ENCODE data around the gene TJP3. TPM values are rescaled to one million over a fixed set of nuclear protein-coding genes. Genes with fewer than 3 reads are reported as not detected.

TJP3 gene
- total RNA-seq, 1 experiment from 2014 or later: not detected

DNA sequence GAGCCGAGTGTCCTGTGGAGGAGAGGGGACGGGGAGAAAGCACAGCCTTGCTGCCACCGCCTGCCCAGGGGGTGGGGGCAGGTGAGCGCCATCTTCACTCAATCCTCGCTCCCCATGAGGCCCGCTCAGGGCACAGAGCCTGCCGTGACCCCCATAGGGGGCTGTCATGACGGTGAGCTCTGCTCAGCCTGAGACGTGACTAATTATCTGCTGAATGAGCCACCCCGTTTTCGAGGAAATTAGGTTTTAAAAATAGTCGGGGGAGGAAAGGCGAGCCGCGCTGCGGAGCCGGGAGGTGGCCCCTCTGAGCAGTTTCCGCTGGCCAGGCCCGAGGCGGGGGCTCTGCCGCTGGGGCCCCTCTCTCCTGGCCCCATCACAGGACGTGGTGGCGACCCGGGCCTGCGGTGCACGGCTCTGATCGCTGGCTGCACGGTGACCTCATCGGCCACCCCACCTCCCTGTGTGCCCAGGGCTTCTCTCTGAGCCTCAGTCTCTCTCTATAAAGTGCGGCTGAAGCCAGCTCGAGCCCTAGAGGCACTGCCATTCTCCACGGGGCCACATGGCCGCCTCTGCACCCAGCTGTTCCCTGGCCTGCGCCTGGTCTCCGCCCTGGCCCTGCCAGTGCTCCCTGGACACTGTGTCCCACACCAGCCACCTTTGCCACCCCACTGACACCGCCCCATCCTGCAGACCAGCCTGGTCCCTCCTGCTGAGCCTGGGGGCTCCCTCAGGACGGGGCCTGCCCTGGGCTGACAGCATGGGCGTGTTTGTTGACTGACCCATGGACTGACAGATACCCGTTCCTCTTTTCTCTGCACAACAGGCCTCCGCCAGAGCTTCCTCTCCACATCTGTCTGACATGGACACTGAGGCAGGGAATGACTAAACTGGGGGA lies 36.3 kb upstream of the TJP3 start:
- no peak for DNase-seq (ENCODE audit: low read depth)

DNA sequence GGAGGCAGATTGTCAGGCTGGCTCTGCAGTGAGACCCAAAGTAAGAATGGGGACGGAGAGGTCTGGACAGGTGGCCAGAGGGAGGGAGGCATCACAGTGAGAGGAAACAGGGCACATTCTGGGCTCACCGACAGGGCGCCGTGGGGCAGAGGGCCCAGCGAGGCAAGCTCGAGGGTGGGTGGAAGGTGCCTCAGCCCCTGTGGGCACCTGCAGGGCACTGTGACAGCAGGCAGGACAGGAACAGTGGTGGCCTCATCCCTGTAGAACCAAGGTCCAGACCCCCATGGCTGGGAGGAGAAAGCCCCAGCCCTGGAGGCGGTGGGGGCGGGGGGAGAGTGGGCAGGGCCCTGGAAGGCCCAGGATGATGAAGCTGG lies 35.6 kb upstream of the TJP3 start:
- DNase-seq (ENCODE audit: low read depth): no peak

DNA sequence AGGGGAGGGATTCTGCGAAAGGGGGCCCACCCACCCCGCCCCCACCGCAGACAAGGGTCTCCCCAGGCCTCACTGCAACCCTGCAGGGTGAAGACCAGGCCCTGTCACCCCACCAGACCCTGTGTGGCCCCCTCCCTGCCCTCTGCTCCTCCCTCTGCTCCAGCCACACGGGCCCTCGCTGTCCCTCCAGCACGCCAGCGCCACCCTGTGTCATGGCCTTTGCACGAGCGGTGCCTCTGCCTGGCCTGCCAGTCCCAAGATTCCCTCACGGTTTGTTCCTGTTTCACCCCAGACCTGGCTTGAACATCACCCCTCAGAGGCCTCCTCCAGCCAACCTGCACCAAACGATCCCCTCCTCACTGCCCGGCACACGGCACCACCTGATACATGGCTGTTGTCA lies 35.2 kb upstream of the TJP3 start:
- no peak for DNase-seq (ENCODE audit: low read depth)

DNA sequence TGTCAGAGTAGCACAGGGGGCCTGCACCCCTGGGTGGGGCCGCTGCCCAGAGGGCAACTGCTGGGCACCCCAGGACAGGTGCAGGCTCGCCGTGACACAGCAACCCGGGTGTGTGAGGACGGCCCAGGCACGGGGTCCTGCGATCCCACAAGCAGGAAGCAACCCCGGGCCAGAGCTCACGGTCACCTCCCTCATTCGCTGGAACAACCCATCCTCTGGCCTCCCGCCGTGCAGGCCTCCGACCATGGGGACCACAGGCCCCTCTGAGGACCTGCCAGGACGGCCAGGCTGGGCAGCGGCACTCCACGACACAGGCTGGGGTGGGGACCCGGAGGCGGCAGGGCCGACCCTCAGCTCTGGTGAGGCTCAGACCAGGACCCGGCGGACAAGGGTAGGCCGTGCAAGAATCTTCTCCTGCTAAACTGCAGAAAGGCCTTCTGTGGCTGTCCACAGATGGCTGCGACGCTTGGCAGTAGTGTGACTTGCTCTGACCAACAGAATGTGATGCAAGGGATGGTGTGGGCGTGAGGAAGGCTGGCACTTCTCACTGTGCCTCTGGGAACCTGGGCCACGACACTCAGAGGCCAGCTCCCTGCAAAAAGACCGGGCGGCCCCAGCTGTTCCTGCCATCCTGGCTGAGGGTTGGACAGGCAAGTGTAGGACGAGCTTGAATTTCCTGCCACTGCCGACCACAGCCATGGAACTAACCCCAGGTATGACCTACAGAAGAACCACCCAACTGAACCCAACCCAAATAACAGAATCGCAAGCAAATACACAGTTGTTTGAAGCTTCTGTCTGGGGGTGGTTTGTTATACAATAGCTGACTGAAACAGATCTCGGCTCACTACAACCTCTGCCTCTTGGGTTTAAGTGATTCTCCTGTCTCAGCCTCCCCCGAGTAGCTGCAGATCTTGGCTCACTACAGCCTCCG lies 34.4 kb upstream of the TJP3 start:
- DNase-seq (ENCODE audit: low read depth): no peak

DNA sequence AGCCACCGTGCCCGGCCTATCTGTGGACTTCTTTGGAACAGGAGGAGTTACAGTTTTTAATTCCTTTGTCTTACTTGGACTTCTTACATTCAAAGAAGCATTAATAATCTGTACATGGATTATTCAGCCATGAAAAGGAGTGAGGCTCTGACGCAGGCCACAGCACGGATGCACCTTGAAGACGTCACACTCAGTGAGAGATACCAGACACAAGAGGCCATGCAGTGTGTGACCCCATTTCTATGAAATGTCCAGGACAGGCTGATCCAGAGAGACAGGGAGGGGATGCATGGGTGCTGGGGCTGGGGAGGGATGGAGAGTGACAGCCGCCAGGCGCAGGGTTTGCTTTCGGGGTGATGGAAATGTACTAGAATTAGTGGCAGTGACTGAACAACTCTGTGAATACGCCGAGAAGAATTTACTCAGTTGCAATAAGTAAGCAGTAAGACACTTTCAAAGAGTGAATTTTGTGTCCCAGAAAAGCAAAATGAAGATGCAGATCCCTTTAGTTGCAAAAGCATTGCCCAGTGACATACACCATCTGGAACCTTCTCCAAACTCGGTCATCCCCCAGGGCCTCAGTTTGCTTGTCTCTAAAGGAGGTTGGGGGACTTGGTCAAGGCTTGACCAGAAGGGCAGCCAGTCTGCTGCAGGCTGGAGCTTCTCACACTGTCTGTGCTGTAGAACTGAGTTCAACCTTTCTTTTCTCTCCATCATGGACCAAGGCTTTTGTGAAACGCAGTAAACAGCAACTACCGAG lies 33.2 kb upstream of the TJP3 start:
- no peak for DNase-seq (ENCODE audit: low read depth)

DNA sequence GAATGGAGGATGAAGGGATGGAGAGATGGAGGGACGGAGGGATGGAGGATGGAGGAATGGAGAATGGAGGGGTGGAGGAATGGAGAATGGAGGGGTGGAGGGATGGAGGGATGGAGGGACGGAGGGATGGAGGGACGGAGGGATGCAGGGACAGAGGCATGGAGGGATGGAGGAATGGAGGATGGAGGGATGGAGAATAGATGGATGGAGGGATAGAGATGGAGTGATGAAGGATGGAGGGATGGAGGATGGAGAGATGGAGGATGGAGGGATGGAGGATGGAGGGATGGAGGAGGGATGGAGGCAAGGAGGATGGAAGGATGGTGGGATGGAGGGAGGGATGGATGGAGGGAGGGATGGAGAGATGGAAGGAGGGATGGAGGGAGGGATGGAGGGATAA lies 30.0 kb upstream of the TJP3 start:
- DNase-seq (ENCODE audit: low read depth): no peak

DNA sequence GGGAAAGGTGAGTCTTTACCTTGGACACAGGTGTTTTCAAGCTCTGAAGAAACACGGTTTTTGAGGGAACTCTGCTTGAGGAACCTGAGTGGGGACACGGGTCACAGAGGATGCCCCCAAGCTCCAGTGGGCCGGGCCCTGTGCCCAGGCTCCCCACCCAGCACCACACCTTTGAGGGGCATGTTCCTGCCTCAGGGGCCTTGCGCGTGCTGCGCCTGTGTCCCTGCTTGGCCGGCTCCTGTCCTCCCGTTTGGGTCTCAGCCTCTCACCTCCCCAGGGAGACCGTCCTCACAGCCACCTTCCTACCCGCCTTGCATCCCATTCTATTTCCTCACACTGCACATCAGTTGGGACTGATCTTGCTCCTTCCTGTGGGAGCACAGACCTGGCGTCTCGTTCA lies 29.0 kb upstream of the TJP3 start:
- no peak for DNase-seq (ENCODE audit: low read depth)

DNA sequence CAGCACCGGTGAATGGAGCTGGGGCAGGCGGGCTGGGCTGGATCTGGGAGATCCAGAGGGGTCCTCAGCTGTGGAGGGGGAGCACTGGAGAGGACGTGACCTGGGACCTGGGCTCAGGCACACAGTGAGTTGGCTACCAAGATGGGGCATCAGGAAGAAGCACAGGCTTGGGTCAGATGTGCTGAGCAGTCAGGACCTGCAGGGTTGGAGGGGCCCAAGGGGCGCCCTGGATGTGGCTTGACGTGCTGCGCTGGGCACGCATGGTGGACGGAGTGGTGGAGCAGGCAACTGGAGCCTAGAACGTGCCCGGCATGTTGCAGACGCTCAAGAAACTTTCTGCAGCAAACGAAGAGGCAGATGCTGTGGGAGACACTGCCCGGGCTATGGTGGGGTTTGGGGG lies 28.6 kb upstream of the TJP3 start:
- DNase-seq (ENCODE audit: low read depth): no peak

DNA sequence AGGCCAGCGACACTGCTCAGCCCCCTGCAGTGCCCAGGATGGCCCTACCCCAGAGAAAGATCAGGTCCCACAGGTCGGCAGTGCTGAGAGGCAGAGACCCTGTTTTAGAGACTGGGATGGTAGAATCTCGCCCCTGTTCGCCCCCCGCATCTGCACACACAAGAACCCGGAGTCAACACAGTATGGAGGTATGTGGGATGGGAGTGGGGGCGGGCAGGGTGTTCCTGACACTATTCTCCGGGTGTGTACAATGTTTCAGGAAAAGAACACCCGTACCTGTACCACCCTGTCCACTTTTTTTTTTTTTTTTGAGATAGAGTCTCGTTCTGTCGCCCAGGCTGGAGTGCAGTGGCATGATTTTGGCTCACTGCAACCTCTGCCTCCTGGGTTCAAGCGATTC lies 27.2 kb upstream of the TJP3 start:
- DNase-seq (ENCODE audit: low read depth): no peak

DNA sequence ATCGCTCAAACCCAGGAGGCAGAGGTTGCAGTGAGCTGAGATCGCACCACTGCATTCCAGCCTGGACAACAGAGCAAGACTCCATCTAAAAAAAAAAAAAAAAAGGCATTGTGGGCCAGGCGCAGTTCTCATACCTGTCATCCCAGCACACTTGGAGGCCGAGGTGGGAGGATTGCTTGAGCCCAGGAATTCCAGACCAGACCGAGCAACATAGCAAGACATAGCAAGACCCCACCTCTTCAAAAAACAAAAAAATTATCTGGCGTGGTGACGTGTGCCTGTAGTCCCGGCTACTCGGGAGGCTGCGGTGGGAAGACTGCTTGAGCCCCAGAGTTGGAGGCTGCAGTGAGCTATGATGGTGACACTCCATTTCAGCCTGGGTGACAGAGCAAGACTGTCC lies 25.9 kb upstream of the TJP3 start:
- DNase-seq (ENCODE audit: low read depth): no peak

DNA sequence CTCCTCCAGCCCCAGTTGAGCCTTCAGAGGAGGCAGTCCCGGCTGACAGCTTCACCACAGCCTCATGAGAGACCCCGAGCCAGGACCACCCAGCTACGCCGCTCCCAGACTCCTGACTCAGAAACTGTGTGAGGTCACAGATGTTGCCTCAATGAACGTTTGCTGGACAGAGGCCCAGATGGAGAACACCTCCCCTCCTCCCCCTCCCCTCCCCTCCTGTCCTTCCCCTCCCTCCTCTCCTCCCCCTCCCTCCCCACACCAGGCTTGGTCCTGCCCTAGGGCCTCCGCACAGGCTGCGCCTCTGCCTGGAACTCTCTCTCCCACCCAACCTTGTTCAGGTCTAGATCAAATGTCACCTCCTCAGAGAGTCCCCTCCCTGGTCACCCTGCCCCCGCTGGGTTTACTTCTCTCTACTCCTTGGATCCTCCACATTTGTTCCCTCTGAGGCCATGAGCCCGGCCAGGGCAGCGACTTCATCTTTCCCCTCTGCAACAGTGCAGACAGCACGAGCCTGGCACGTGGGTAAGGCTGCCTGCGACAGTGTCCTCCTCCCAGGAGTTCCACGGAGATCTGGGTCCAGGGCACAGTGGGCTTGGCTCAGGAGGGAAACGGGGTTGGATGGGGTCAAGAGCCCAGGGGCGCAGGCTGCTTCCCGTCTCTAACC lies 25.3 kb upstream of the TJP3 start:
- no peak for DNase-seq (ENCODE audit: low read depth)

DNA sequence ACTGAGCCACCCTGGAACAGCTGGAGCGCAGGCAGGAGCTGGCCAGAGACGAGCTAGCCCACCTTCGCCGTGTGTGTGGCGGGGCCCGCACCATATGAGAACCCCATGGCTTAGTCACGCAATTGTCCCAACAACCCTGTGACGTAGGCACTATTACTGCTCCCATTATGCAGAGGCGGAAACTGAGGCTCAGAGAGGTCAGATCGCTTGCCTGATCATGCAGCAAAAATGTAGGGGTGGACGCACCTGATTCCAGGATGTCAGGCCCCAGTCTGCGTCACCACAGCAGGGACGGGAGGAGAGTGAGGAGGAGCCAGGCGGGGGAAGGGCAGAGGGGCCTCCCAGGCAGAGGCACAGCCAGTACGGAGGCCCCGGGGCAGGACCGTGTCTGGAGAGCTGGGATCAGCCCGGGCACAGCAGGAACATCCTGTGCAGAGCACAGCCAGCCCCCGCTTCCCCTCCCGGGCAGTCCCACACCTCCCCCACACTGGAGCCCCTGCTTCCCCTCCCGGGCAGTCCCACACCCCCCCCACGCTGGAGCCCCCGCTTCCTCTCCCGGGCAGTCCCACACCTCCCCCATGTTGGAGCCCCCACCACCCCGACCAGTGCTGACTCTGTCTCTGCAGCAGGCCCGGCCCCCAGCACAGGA lies 24.7 kb upstream of the TJP3 start:
- DNase-seq (ENCODE audit: low read depth): no peak

DNA sequence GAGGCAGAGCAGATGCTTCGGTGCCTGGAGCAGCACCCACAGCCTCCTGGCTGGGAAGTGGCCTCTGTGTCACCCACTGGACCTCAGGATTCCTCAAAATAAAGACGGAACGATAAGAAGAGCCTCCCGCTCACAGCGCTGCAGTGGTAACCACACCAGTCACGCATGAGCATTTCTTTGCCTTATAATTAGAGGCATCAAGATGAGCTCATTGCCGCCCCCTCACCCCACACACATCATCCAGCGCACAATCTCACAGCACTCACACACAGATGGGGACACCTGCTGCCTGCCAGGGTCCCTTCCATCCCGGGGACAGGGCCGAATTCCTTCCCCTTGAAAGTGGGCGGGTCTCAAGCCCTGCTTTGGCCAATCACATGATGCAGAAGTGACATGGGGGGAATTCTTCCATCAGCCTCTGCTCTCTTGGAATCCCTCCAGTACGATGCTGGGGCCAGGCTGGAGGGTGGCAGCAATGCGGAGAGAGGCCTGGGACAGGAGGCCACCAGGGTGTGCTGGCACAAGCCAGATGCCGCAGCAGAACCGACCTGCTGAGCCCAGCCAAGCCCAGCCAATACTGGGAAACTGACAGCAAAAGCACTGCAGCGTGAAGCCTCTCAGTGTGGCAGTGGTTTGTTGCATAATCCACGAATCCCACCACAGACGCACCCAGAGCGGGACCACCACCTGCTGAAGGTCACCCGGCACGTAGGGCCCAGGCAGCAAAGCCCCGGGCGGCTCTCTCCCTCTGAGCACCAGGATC lies 23.9 kb upstream of the TJP3 start:
- DNase-seq (ENCODE audit: low read depth): no peak

DNA sequence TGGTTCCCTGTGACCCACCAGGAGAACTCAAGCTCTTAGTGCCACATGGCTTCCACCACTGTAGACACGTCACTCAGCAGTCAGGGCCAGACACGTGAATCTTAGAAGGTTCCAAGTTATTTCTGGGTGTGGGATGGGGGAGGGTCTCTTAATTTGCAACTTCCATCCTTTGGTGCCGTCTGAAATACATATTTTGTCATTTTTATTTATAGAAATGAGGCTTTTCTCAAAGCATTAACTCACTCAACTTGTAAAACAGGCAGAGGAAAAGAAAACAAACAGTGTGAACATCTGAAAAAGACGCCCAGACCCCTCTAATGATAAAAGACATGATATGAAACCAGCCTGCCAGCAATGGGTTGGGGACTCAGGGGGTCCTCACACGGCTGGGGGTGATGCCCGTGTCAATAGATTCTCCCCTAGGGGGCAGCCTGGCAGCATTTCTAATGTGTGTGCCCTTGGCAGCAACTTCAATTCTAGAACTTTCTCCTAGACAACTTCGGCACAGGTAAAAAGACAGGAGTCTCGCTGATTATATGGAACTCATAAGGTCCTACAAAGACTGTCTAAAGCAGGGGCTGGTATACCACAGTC lies 23.3 kb upstream of the TJP3 start:
- DNase-seq (ENCODE audit: low read depth): no peak

DNA sequence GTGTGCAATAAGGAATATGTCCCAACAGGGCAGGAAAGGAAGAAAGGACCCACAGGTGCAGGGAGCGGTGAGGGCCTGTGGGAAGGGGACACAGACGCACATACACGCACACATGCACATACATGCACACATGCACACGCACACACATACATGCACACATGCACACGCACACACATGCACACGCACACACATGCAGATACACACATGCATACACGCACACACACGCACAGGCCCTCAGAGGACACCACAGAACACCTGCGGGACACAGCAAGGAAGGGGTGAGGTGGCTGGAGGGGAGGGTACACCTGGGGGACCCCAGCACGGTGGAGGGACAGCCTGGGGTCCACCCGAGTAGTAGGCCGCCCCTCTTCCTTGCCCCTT lies 20.8 kb upstream of the TJP3 start:
- no peak for DNase-seq (ENCODE audit: low read depth)

DNA sequence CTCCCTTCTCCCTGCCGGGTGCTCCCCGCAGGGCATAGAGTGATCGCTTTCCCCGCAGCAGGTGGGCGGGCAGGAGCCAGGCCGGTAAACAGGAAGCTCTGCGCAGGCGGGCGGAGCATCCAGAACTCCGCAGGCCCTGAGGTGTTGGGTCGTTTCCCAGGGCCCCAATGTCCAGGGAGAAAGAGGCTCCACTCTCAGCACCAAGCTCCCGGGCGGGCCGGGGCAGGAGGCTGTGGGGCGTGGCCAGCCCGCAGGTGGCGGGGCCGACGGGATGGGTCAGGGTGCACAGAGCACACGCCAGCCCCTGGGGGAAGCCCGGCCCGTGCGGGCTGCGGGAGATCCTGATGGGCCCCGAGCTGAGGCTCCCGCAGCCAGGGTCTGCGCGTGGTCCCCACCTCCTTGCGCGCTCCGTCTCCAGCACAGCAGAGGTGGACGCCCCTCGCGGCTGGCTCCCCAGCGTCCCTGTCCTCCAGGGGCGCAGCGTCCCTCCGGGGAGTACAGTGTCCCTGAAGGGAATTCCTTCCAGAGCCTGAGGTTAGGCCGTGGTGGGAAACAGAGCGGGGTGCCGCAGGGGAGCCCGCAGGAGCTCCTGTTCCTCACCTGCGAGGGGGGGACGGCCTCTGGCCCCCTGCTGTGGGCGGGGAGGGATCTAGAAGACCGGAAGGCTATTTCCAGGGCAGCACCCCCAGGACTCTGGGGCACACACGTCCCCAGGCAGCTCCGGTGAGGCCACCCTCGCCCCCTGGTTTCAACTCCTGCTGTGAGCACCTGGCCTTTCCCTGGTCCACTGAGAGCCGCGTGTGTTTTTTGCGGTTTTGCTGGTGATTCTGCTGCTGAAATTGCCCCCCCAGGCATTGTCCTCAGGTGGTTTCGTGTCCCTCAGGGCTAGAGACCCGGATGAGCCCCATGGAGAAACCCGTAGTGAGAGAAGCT lies 20.1 kb upstream of the TJP3 start:
- no peak for DNase-seq (ENCODE audit: low read depth)

DNA sequence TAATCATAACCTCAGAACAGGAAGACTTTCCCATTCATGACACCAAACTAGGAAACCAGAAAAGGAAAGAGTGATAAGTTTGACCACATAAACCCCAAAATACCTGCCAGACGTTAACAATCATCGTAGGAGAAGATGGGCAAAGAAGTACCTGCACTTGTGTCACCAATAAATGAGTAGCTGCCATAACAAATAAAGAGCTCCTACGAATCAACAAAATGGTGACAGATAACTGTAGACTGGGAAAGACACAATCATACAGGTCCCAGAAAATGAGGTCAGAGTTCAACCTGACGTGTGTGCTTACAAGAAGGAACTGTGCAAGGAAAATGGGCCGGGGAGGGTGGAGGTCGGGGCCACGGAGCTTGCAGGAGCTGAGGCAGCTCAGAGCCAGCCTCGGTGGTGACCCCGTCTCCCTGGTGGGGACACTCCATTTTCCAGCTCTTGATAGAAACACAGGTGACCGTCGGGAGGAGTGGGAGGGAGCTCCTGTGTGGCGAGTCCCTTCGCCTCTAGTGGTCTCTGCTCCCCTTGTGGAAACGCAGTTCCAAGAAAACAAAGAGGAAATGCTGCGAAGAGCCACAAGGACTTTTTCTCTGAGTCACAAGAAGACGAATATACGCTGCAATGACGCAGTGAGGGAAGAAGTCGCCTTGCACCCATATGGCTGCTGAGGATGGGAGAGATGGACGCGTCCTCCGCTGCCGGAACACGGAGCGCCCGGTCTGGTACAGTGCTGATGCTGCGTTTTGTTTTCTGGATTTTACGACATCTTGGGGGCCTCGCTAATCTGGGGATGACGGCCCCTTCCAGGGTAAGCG lies 17.4 kb upstream of the TJP3 start:
- DNase-seq (ENCODE audit: low read depth): no peak

DNA sequence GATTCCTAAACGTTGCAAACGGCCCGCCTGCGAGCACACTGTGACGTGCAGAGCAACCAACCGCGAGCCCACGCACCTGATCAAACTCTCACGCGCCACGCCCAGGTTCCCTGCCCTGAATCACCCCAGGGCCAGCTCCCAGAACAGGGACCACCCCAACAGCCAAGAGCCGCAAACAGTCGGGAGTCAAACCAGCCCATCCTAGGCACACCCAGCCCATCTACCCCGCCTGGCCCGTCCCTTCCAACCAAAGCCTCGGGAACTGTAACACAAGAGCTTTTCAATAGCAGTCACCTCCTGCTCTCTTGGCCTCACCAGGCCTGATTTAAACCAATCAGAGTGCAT lies 16.8 kb upstream of the TJP3 start:
- no peak for DNase-seq (ENCODE audit: low read depth)
